Stimulated activated naive CD8-positive, alpha-beta T cell treated with anti-CD3 and anti-CD28 coated beads, Interleukin-15, Interleukin-2, amounts not matched to agents 100 U/mL and 50 U/mL, for 24 hours (primary cell): ENCODE results near the gene CTNNA3.

Experiments used
- ATAC-seq: fragments of 150-1000 bp; cut with Tn5 transposase; one replicate; pipeline ENCODE4 v1.10.0; 2021
- DNase-seq: peaks from one replicate; pipeline ENCODE4 v3.0.0; 2021

The CTNNA3 gene

DNA sequence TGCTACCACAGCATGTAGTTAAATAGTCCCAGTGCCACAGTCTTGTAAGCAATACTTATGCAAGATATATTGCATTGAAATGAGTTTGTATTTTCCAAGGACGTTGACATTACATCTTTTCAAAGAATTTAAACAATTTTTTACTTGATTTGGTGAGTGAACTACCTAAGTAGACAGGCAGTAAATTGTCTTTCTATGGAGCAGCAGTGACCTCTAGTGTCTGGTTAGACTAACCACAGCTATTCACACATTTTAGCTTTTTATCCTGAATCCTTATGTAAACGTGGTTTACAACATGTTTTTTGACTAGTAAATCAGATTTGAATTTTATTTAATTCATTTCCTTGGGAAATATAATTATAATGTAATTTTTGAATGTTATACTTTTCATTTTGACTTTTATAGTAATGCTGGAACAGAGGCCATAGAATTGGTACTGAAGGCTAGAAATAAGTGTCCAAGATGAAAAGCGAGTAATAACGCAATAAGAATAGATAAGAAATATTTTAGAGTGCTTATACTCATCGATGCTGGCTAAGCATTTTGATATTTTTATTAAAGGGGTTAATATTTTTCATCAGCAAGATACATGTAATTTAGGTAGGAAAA lies 764.6 kb downstream of the CTNNA3 start:
- DNase-seq (no peak), ATAC-seq (no peak)

DNA sequence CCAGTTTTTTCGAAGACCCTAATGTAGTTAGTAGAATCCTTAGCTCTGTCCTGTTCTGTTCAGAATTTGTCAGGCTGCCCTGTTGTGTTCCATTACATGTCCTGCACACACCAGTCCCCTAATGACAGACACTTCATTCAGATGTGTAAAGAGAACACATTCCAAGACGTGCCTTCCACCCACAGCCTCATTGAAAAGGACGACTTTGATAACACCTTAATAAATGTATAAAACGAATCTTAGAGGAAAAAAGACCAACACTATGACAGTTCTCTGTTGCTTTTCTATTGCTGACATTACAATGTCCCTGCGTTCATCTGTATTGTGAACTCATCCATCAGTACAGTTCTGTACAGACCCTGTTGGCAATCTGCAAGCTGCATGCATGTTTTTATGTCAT lies 766.6 kb downstream of the CTNNA3 start:
- no peak for DNase-seq
- no peak for ATAC-seq

DNA sequence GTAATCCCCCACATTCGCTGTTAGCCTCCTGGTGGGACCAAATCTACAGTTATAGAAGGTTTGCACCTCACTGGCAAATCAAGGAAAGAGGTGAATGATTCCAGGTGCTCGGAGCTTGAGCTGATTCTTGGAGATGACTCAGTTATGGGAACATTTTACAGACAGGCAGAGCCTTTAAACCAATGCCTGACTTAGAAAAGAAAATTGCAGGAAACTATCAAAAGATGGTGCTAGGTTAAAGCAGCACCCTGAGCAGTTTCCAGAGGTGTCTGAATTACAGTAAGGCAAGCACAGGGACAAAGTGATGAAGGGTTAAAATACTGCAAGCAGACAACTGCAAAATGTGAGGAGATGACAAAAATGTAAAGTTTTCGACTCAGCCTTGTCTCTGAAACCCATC lies 767.2 kb downstream of the CTNNA3 start:
- no peak for ATAC-seq

DNA sequence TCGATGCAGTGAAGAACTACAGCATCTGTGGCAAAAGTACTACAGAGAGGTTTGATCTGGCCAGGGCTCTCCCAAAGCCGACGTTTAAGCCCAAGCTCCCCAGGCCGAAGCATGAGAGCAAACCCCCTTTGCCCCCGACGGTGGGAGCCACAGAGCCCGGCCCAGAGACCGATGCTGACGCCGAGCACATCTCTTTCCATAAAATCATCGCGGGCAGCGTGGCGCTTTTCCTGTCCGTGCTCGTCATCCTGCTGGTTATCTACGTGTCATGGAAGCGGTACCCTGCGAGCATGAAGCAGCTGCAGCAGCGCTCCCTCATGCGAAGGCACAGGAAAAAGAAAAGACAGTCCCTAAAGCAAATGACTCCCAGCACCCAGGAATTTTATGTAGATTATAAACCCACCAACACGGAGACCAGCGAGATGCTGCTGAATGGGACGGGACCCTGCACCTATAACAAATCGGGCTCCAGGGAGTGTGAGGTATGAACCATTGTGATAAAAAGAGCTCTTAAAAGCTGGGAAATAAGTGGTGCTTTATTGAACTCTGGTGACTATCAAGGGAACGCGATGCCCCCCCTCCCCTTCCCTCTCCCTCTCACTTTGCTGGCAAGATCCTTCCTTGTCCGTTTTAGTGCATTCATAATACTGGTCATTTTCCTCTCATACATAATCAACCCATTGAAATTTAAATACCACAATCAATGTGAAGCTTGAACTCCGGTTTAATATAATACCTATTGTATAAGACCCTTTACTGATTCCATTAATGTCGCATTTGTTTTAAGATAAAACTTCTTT lies 767.8 kb downstream of the CTNNA3 start:
- ATAC-seq (no peak), DNase-seq (no peak)

More for the DNA sequence above, 767.2 kb downstream of the CTNNA3 start:
- no peak for DNase-seq

DNA sequence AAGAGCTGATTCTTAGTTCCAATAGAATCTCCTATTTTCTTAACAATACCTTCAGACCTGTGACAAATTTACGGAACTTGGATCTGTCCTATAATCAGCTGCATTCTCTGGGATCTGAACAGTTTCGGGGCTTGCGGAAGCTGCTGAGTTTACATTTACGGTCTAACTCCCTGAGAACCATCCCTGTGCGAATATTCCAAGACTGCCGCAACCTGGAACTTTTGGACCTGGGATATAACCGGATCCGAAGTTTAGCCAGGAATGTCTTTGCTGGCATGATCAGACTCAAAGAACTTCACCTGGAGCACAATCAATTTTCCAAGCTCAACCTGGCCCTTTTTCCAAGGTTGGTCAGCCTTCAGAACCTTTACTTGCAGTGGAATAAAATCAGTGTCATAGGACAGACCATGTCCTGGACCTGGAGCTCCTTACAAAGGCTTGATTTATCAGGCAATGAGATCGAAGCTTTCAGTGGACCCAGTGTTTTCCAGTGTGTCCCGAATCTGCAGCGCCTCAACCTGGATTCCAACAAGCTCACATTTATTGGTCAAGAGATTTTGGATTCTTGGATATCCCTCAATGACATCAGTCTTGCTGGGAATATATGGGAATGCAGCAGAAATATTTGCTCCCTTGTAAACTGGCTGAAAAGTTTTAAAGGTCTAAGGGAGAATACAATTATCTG lies 768.6 kb downstream of the CTNNA3 start:
- DNase-seq (no peak), ATAC-seq (no peak)

DNA sequence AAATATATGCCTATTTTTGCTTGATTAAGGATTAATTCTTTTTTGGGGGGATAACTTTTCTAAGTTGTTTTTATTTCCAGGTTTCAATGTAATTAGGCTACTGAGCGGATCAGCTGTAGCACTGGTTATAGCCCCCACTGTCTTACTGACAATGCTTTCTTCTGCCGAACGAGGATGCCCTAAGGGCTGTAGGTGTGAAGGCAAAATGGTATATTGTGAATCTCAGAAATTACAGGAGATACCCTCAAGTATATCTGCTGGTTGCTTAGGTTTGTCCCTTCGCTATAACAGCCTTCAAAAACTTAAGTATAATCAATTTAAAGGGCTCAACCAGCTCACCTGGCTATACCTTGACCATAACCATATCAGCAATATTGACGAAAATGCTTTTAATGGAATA lies 769.2 kb downstream of the CTNNA3 start:
- no peak for DNase-seq
- ATAC-seq: no peak

DNA sequence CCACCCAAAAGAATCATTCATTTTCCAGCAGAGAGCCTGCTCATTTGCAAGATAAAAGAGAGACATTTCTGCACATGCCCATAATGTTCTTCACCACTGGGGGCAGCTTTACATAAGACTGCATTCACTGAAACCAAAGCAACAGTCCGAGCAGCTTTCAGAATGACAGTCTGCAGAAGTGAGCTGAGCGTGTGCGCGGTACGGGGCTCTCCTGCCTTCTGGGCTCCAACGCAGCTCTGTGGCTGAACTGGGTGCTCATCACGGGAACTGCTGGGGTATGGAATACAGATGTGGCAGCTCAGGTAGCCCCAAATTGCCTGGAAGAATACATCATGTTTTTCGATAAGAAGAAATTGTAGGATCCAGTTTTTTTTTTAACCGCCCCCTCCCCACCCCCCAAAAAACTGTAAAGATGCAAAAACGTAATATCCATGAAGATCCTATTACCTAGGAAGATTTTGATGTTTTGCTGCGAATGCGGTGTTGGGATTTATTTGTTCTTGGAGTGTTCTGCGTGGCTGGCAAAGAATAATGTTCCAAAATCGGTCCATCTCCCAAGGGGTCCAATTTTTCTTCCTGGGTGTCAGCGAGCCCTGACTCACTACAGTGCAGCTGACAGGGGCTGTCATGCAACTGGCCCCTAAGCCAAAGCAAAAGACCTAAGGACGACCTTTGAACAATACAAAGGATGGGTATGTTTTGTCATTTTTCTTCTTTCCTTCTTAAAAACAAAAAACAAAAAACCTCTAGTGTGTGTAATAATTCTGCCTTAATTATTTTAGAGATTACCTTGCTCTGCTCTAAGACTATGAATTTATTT lies 769.9 kb downstream of the CTNNA3 start, which contains the start of gene LRRTM3:
LRRTM3 (plus strand) TSS at position 141 of the 820 bp plus-strand sequence.
- DNase-seq (no peak), ATAC-seq (peak; percentile 75)

DNA sequence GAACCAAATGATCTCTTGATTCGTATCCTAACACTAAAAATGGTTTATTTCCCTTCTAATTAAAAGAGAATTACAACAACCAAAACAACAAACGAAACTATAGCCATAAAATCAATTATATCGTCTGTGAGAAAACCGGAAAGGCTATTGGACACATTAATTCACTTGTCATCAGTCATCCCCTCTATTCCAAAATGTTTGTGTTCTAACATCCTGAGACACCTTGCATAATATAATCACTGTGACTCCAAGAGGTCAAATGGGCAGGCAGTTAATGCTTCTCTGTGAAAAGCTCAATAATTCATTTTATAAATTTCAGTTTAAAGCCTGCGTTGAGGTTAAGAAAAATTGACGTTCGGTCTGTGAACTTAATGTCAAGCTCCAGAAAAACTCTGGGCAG lies 770.6 kb downstream of the CTNNA3 start:
- DNase-seq (no peak), ATAC-seq (no peak)

DNA sequence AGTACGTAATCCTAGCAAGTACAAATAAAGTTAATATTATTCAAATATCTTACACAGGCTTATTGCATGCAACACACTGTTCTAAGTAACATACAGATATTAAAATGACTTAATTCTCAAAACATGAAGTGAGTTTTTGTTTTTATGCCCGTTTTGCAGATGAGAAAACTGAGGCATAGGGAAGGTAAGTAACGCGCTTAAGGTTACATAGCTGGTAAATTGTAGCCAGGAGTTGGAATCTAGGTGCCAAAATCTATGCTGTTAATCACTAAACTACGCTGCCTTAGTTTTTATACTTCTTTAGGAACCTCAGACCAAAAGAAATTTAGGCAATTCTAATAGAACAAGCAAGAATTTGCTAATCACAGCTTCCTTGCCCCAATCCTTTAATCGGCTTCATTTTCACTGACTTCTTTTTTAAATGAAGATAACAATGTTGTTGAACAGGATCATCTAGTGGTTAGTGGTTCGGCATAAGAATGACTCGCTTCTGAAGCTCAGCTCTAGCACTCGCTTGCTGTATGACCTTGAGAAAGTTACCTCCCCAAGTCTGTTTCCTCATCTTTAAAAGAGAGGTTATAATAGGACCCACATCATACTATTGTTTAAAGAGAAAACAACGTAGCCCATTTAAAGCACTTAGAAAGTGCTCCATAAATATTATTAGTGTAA lies 771.2 kb downstream of the CTNNA3 start:
- ATAC-seq (no peak), DNase-seq (no peak)

DNA sequence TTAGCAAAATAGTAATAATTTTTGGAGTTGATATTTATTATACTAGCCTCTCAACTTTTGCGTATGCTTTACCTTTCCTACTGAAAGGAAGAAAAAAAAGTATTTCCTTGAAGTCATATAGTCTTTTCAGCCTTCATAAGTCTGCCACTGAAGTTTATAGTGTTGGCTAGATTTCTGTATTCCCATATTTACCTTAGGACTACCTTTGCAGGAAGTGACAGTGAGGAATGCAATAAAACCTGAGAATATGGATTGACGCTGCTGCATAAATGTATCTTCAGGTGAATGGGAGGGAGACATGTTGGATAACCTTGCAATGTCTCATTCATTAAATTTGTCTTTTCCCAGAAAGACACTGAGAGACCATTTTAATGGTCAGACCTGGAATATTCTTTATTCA lies 776.7 kb downstream of the CTNNA3 start:
- no peak for DNase-seq
- ATAC-seq: no peak

DNA sequence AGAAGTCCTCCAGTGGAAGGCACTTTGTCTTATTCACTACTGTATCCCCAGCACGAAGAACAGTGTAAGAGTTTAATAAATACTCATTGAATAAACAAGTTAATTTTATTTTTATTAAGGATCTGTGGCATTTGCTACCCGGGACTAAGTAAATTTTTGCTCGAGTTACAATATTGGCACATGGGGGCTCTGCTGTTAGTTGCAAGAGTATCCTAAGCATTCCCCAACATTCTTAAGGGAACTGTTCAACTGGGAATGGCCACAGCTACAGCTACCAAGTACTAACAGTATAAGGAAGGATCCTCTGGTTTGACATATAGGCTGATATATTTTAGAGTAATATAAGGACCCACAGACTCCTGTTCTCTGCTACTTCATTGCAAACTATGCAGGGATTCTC lies 778.9 kb downstream of the CTNNA3 start:
- no peak for ATAC-seq
- DNase-seq: no peak

DNA sequence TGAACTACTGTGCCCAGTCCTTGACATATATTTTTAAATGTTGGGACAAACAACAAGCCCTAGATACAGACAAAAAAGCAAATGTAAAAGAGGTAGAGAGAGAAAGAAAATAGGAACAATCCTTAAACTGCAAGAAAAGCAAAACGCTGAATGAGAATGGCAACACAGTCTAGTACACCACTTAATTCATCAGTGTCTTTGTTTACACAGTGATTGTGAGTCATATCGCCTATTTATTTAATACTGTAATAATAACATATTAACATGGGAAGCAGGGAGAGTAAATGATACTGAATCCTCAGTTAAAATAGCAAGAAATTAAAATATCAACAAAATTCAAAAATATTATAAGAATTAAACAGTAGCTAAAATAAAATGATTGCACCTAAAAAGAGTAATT lies 780.0 kb downstream of the CTNNA3 start:
- ATAC-seq (no peak), DNase-seq (no peak)

DNA sequence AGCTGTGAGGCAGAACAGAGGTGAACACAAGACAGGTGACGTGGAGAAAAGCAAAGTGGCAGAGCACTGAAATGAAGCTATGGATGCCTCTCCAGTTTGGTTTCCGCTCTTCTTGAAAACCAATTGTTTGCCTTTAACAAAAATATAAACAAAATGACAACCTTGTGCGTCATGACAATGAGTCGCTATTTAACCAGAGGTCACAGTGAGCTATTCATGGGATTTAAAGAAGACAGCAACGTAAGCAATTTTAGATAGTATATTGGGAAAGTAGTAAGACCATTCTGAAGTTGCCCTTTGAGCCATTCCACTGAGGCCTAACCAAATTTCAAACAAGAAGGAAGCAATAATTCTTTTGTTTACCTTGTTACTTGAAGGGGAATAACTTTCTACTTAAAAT lies 785.3 kb downstream of the CTNNA3 start:
- no peak for DNase-seq

DNA sequence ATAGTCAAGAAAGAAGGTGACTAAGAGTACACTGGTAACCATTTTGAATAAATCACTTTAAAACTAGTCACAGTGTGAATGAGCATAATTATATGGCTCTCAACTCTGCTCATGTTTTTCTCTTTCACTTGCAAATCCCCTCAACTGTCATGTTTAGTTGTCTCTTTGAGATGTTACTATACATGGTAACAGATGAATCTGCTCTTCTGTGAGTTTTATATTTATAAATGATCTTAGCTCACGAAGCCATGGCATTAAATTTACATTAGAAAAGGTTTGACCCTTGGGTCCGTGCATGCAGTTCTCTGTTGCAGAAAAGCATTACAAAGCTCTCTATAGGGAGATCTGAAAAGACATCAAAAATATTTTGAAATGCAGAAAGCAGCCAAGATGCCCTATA lies 803.1 kb downstream of the CTNNA3 start:
- DNase-seq (no peak), ATAC-seq (no peak)

More for the DNA sequence above, 785.3 kb downstream of the CTNNA3 start:
- no peak for ATAC-seq

DNA sequence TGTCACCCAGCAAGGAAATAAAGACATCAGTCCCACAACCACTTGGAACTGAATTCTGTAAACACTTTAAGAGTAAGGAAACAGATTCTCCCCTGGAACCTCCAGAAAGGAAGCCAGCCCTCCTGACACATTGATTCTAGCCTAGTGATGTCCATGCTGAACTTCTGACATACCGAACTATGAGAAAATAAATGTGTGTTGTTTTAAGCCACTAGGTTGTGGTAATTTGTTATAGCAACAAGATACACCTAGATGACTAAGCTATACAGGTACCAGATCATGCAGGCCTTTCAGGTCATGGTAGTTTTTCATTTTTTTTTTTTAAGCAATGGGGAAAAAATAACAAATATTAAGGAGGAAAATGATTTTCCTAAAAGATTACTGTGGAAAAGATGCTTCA lies 807.8 kb downstream of the CTNNA3 start:
- ATAC-seq: no peak

DNA sequence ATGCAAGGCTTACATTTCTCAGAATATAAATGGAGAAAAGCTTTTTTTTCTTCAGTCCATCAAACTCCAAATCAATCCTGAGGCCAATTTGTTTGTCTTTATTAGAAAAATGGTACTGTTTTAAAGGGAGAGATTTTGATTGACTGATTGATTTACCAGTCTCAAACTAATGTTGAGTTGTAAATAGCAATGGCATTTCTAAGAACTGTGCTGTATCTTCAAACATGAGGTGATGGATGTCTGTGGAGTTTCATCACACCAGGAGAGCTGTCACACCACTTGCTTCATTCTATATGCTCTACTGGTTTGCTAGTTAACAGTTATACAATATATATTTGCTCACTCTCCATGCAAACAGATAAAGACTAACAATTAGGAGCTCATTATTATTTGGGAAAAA lies 809.1 kb downstream of the CTNNA3 start:
- no peak for DNase-seq
- ATAC-seq: no peak

More for the DNA sequence above, 807.8 kb downstream of the CTNNA3 start:
- no peak for DNase-seq

DNA sequence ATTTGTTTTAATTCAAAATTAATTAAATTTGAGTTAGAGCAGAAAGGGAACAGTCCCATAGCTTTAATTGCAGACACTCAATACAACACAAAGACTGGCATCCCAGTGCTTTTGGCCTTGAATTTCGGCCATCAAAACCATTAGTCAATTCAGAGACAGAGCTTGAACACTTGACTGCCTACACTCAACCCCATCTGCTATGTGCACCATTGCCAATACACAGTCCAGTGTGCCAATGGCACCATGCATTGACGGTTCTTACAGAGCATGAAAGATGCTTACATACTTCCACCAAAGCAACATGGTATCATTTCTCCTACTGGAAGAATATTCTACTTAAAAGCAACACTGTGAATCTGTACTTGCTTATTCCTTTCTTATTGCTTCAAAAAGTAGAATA lies 813.7 kb downstream of the CTNNA3 start:
- ATAC-seq (no peak), DNase-seq (no peak)

DNA sequence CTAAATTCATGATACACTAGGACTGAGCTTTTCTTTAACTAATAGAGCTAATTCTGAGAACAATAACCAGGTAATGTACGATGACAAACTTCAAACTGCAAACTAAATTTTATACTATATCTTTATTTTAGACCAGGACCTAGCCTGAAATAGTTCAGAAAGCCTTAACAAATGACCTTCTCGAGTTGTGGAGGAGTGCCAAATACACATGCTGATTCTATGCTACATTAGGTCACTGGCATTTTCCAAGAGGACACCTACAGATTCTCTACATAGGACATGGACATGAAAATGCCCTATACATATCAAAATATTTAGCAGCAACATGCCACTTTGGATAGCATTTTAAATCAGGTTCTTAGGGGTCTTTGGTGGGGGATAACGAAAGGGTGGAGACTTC lies 814.2 kb downstream of the CTNNA3 start:
- DNase-seq (no peak), ATAC-seq (no peak)

DNA sequence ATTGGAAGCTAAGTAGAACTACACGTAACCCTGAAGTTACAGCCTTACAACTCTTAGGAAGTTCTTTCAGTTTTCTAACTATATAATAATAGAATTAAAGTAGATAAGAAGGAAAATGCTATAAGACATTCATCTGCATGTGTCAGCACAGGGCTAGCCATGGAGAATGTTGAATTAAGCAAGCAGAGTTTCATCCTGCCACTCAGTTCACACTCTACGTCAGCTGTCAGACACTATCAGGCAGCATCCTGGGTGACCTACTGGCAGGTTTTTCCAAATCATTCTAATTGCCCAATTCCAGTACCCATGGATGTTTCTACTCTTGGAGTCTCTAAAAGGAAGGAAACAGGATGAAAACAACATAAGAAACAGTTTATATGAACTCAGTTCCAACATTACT lies 815.2 kb downstream of the CTNNA3 start:
- no peak for ATAC-seq
- no peak for DNase-seq

DNA sequence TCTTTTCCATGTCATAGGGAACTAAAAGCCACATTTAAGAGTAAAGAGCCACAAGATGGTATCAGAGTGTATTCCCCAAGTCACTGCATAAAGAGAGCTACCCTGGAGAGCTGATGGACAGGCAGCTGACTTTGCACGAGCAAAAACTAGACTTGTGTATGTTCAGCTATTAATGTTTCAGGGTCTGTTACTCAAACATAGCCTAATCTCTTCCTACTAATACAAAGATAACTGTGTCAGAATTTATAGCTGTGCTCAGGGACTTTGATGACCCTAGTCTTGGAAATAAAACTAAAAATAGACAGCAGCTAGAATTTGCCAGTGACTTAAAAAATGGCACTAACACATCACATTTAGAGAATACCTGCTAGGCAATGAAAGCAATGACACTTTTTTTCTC lies 815.7 kb downstream of the CTNNA3 start:
- no peak for DNase-seq
- ATAC-seq: no peak

DNA sequence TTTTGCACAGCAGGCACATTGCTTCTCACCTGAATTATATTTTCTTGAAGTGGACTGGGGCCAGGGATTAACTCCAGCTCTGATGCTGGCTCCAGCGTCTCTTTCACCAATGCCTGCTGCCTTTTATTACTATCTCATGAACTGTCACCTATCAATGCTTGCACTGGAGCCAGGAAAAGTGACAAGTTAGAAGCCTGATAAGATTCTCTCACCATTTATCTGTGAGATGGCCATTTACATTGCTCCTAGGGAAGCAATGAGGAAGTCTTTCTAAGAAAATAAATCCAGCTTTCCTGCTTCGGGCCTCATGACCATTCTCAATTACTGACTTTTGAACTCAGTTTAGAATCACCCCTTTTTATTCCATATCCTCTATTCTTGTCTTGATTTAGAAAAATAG lies 818.6 kb downstream of the CTNNA3 start:
- DNase-seq: no peak
- ATAC-seq: no peak

DNA sequence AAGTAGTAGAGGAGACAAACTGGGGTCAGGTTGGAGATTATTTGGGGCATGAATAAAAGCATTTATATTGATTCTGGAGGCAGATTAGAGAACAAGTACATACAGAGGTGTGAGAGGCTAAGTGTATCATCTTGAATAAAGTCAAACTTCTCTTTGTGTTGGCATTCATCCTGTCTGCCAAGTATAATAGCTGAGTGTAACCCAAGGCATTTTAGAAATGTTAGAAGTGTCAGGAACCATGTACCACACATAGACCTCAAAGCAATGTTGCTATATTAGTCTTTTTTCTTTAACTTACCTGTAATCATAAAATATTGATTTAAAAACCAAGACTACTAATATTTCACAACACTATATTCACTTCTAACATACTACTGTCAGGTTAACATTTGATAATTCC lies 826.4 kb downstream of the CTNNA3 start:
- ATAC-seq (no peak), DNase-seq (no peak)
